HepG2 (cell line): Measurements from ENCODE around the gene NCMAP. TPM values are rescaled to one million over a fixed set of nuclear protein-coding genes. Genes with fewer than 3 reads are reported as not detected.

ENCODE experiments used
- MLLT10 ChIP-seq: sonication (generic); formaldehyde crosslinking; IDR thresholded peaks from 2 replicates; pipeline ENCODE4 v1.4.0; 2020; ENCODE audit warnings: missing genetic modification reagents
- NFIB ChIP-seq: sonication (generic); formaldehyde crosslinking; IDR thresholded peaks from 2 replicates; pipeline ENCODE4 v1.9.0; 2021; ENCODE audit warnings: missing genetic modification reagents, mild to moderate bottlenecking, borderline replicate concordance
- POLR2AphosphoS2 ChIP-seq: IDR thresholded peaks from 2 replicates; pipeline ENCODE4 v1.6.1; 2011; ENCODE audit warnings: low read depth, low read length, improper control_type of control experiment
- SIN3A ChIP-seq: IDR thresholded peaks from 2 replicates; pipeline ENCODE4 v1.6.1; 2011; ENCODE audit warnings: low read depth, mild to moderate bottlenecking, control low read depth, low read length, borderline replicate concordance
- TFDP2 ChIP-seq: sonication (generic); formaldehyde crosslinking; IDR thresholded peaks from 2 replicates; pipeline ENCODE4 v1.4.0; 2020; ENCODE audit warnings: missing genetic modification reagents
- ZBTB43 ChIP-seq: sonication (generic); formaldehyde crosslinking; conservative IDR thresholded peaks from 2 replicates; pipeline ENCODE4 v1.4.0; 2020; ENCODE audit warnings: missing genetic modification reagents
- ZBTB46 ChIP-seq: sonication (generic); formaldehyde crosslinking; IDR thresholded peaks from 2 replicates; pipeline ENCODE4 v1.4.0; 2020; ENCODE audit warnings: mild to moderate bottlenecking, missing genetic modification reagents, borderline replicate concordance
- ZNF207 ChIP-seq: fragments of 450-650 bp; IDR thresholded peaks from 2 replicates; pipeline ENCODE4 v1.6.1; 2016; ENCODE audit warnings: antibody characterized with exemption, borderline replicate concordance
- ZNF251 ChIP-seq: sonication (generic); formaldehyde crosslinking; IDR thresholded peaks from 2 replicates; pipeline ENCODE4 v1.9.0; 2021; ENCODE audit warnings: mild to moderate bottlenecking, missing genetic modification reagents
- ZNF362 ChIP-seq: sonication (generic); formaldehyde crosslinking; IDR thresholded peaks from 2 replicates; pipeline ENCODE4 v1.4.0; 2020; ENCODE audit warnings: missing genetic modification reagents, mild to moderate bottlenecking, borderline replicate concordance
- ZNF567 ChIP-seq: sonication (generic); formaldehyde crosslinking; IDR thresholded peaks from 2 replicates; pipeline ENCODE4 v1.8.1; 2023; ENCODE audit warnings: mild to moderate bottlenecking, missing genetic modification reagents, borderline replicate concordance
- ZNF646 ChIP-seq: sonication (generic); formaldehyde crosslinking; IDR thresholded peaks from 2 replicates; pipeline ENCODE4 v1.9.0; 2021; ENCODE audit warnings: mild to moderate bottlenecking, missing genetic modification reagents
- polyA plus RNA-seq, 8 experiments: library from polyadenylated mRNA; depleted of rRNA in 3 of 8; stranded (reverse) in 7 of 8; unstranded in 1 of 8; fragments of >200 nt; fragmentation: Illumina TruSeq in 4 of 8; extraction: Trizol in 4 of 8; gene quantifications; 2 replicates each; pipeline versions ENCODE4 v1.2.1 to v1.2.3, GENCODE V29; 2011 to 2016; ENCODE audit warnings: low read depth in 4 of 8, missing spikeins in 1 of 8, mixed read lengths in 1 of 8; ENCODE audit not compliant: insufficient read depth in 1 of 8
- total RNA-seq, 5 experiments: library from RNA; depleted of rRNA; stranded (reverse); fragments of >200 nt; fragmentation: Illumina TruSeq; extraction: Trizol; gene quantifications; 2 replicates each; pipeline ENCODE4 v1.2.3, GENCODE V29; 2016; ENCODE audit warnings: low read depth in 1 of 5

The NCMAP gene
- total and polyA plus RNA-seq, 2 of the 13 experiments (the other 11 are each of a cell fraction or from before 2014, with no cell fraction given), result 2.7 to 20.0 TPM

- no peak for TF ChIP-seq ZNF251 (CRISPR knock-in tag)
- peak; percentile 87; the same call in 1 of the 2 replicates for TF ChIP-seq ZNF567 (CRISPR knock-in tag)
- no peak for TF ChIP-seq POLR2AphosphoS2
- no peak for TF ChIP-seq ZNF207
- TF ChIP-seq ZNF646 (CRISPR knock-in tag), result peak; percentile 65; the same call in 1 of the 2 replicates
- peak; percentile 82; the same call in 1 of the 2 replicates for TF ChIP-seq SIN3A
- TF ChIP-seq NFIB (CRISPR knock-in tag), result no peak
- no peak for TF ChIP-seq ZBTB46 (CRISPR knock-in tag)
- TF ChIP-seq TFDP2, result peak; percentile 61
- TF ChIP-seq ZBTB43 (CRISPR knock-in tag), result peak; percentile 43; the same call in 1 of the 2 replicates
- TF ChIP-seq MLLT10 (CRISPR knock-in tag), result no peak
- peak; percentile 6; the same call in 1 of the 2 replicates for TF ChIP-seq ZNF362 (CRISPR knock-in tag)
Observed at GRCh38 chr1:24642481-24643362, 86.8 kb downstream of the NCMAP start, which contains the start of gene SRRM1 (continued).
